Right atrium auricular region (tissue), 2 donors: ENCODE data around the gene KRT79. TPM values are rescaled to one million over a fixed set of nuclear protein-coding genes. Genes with fewer than 3 reads are reported as not detected.

Experiments used
- DNase-seq: peaks from one replicate; pipeline ENCODE4 v3.0.0-alpha.2; 2019; ENCODE audit warnings: low spot score
- H3K27ac ChIP-seq, 2 donors: fragments of 200-600 bp; sonication (generic); 1 replicate in 1 of 2; 2 replicates in 1 of 2; pipeline ENCODE4 v1.5.1; 2016 to 2019
- H3K27me3 ChIP-seq, 2 donors: fragments of 200-600 bp; sonication (generic); one replicate each; pipeline versions ENCODE4 v1.5.1 to v1.6.0; 2017 to 2019
- H3K36me3 ChIP-seq: fragments of 200-600 bp; sonication (generic); one replicate; pipeline ENCODE4 v1.5.1; 2016
- H3K4me1 ChIP-seq, 2 donors: fragments of 200-600 bp; sonication (generic); one replicate each; pipeline versions ENCODE4 v1.5.1 to v1.6.0; 2017 to 2019
- H3K4me3 ChIP-seq, 2 donors: fragments of 200-600 bp; sonication (generic); 1 replicate in 1 of 2; 2 replicates in 1 of 2; pipeline ENCODE4 v1.5.1; 2017 to 2019; ENCODE audit warnings: mild to moderate bottlenecking in 1 of 2, moderate library complexity in 1 of 2
- H3K9me3 ChIP-seq, 2 donors: fragments of 200-600 bp; sonication (generic); one replicate each; pipeline ENCODE4 v1.5.1; 2019
- CTCF ChIP-seq, 2 donors: fragments of 200-600 bp; sonication (generic); IDR thresholded peaks; one replicate each; pipeline ENCODE4 v1.5.1; 2019; ENCODE audit warnings: antibody characterized with exemption in 2 of 2
- total RNA-seq, 2 donors: library from RNA; depleted of rRNA; stranded (reverse); fragments of >200 nt; gene quantifications; one replicate each; pipeline ENCODE4 v1.1.0, GENCODE V29; 2016

The KRT79 gene
- total RNA-seq, 2 donors from 2014 or later: not detected

GRCh38 chr12:52824741-52825410, 9.2 kb downstream of the KRT79 start:
- Histone ChIP-seq H3K27ac (no peak overlapping the region), H3K4me1 (no peaks in the 10 kb centered on the region), H3K9me3 (no peaks in the 10 kb centered on the region), H3K4me3 (no peak overlapping the region), H3K27me3 (no peaks in the 10 kb centered on the region), H3K36me3 (no peaks in the 10 kb centered on the region)
- no peak for DNase-seq
- no peak for TF ChIP-seq CTCF (IDR thresholded peaks at IDR 0.05)

- no peaks in the 10 kb centered on the region for H3K27me3 ChIP-seq
- no peak for TF ChIP-seq CTCF (IDR thresholded peaks at IDR 0.05)
Measured at GRCh38 chr12:52823761-52824450, 10.2 kb downstream of the KRT79 start.

GRCh38 chr12:52822771-52823510, 11.2 kb downstream of the KRT79 start:
- H3K9me3 ChIP-seq: no peaks in the 10 kb centered on the region
- H3K27me3 ChIP-seq: no peaks in the 10 kb centered on the region
- no peak for DNase-seq
- H3K4me3 ChIP-seq: no peak overlapping the region
- no peaks in the 10 kb centered on the region for H3K36me3 ChIP-seq
- no peak overlapping the region for H3K27ac ChIP-seq
- TF ChIP-seq CTCF (IDR thresholded peaks at IDR 0.05): no peak
- no peaks in the 10 kb centered on the region for H3K4me1 ChIP-seq

More at GRCh38 chr12:52823761-52824450, 10.2 kb downstream of the KRT79 start:
- no peaks in the 10 kb centered on the region for H3K4me1 ChIP-seq
- no peak overlapping the region for H3K4me3 ChIP-seq
- H3K27ac ChIP-seq: no peak overlapping the region
- no peaks in the 10 kb centered on the region for H3K36me3 ChIP-seq
- H3K9me3 ChIP-seq: no peaks in the 10 kb centered on the region
- no peak for DNase-seq

GRCh38 chr12:52821826-52822660, 12.1 kb downstream of the KRT79 start:
- no peak for DNase-seq
- no peak for TF ChIP-seq CTCF (IDR thresholded peaks at IDR 0.05)
- no peak overlapping the region for H3K27ac ChIP-seq
- no peaks in the 10 kb centered on the region for H3K36me3 ChIP-seq
- no peak overlapping the region for H3K4me3 ChIP-seq
- no peaks in the 10 kb centered on the region for H3K4me1 ChIP-seq
- H3K27me3 ChIP-seq: no peaks in the 10 kb centered on the region
- no peaks in the 10 kb centered on the region for H3K9me3 ChIP-seq

- no peak overlapping the region for H3K4me3 ChIP-seq
- no peak overlapping the region for H3K27ac ChIP-seq
- no peak for DNase-seq
- H3K9me3 ChIP-seq: no peaks in the 10 kb centered on the region
- H3K4me1 ChIP-seq: no peaks in the 10 kb centered on the region
- no peaks in the 10 kb centered on the region for H3K27me3 ChIP-seq
- no peaks in the 10 kb centered on the region for H3K36me3 ChIP-seq
- no peak for TF ChIP-seq CTCF (IDR thresholded peaks at IDR 0.05)
Measured at GRCh38 chr12:52821071-52821730, 12.9 kb downstream of the KRT79 start.
